Liver (tissue), 3 donors: Measurements from ENCODE around the gene NRG2.

ENCODE experiments used
- JUND ChIP-seq, 2 donors: IDR thresholded peaks; 2 replicates each; pipeline ENCODE4 v1.6.1; 2016; ENCODE audit warnings: antibody characterized with exemption in 2 of 2
- YY1 ChIP-seq: IDR thresholded peaks from 2 replicates; pipeline ENCODE4 v1.6.1; 2016; ENCODE audit warnings: antibody characterized with exemption, mild to moderate bottlenecking
- TF ChIP-seq, protein P1 (sequence below): IDR thresholded peaks from 2 replicates; pipeline ENCODE4 v1.6.1; 2016; ENCODE audit warnings: antibody characterized with exemption, mild to moderate bottlenecking
- TF ChIP-seq, protein P2 (sequence below): fragments of 150-350 bp; IDR thresholded peaks from 2 replicates; pipeline ENCODE4 v1.5.1; 2017; ENCODE audit warnings: improper control_type of control experiment, low read depth, low read length; ENCODE audit not compliant: missing input control
- donor health status: healthy.
- donor health status: healthy.

DNA sequence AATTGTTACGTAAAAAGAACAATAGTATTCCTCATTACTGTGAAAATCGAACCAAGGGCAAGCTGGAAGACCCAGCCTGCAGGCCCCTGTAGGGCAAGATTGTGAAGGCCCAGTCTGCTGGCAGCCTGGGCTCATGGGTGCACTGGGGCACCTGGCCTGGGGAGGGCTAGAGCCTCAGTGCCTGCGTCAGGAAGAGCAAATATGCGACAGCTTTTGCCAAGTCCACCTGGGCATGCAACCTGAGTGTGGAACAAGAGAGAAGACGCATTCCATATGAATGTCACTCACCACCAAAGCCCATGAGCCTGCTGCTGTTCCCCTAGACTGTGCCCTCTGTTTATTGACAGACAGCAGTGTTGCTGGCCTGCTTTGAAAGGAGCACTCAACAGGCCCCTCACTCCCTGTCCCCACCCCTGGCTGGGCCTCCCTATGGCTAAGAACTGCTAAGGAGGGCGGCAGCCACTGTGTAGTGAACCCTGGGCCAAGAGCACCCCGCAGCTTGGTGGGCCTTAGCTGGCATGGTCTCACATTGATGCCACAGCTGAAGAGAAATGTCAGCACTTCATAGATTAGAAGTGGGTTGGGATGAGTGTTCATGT lies 219.2 kb downstream of the NRG2 start:
- TF ChIP-seq, protein P1, sequence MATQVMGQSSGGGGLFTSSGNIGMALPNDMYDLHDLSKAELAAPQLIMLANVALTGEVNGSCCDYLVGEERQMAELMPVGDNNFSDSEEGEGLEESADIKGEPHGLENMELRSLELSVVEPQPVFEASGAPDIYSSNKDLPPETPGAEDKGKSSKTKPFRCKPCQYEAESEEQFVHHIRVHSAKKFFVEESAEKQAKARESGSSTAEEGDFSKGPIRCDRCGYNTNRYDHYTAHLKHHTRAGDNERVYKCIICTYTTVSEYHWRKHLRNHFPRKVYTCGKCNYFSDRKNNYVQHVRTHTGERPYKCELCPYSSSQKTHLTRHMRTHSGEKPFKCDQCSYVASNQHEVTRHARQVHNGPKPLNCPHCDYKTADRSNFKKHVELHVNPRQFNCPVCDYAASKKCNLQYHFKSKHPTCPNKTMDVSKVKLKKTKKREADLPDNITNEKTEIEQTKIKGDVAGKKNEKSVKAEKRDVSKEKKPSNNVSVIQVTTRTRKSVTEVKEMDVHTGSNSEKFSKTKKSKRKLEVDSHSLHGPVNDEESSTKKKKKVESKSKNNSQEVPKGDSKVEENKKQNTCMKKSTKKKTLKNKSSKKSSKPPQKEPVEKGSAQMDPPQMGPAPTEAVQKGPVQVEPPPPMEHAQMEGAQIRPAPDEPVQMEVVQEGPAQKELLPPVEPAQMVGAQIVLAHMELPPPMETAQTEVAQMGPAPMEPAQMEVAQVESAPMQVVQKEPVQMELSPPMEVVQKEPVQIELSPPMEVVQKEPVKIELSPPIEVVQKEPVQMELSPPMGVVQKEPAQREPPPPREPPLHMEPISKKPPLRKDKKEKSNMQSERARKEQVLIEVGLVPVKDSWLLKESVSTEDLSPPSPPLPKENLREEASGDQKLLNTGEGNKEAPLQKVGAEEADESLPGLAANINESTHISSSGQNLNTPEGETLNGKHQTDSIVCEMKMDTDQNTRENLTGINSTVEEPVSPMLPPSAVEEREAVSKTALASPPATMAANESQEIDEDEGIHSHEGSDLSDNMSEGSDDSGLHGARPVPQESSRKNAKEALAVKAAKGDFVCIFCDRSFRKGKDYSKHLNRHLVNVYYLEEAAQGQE, result no peak
- no peak for TF ChIP-seq JUND (IDR thresholded peaks at IDR 0.05)
- TF ChIP-seq, protein P2, sequence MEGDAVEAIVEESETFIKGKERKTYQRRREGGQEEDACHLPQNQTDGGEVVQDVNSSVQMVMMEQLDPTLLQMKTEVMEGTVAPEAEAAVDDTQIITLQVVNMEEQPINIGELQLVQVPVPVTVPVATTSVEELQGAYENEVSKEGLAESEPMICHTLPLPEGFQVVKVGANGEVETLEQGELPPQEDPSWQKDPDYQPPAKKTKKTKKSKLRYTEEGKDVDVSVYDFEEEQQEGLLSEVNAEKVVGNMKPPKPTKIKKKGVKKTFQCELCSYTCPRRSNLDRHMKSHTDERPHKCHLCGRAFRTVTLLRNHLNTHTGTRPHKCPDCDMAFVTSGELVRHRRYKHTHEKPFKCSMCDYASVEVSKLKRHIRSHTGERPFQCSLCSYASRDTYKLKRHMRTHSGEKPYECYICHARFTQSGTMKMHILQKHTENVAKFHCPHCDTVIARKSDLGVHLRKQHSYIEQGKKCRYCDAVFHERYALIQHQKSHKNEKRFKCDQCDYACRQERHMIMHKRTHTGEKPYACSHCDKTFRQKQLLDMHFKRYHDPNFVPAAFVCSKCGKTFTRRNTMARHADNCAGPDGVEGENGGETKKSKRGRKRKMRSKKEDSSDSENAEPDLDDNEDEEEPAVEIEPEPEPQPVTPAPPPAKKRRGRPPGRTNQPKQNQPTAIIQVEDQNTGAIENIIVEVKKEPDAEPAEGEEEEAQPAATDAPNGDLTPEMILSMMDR, result no peak
- no peak for TF ChIP-seq YY1
